ENCODE results near the gene ZBTB46. TPM values are rescaled to one million over a fixed set of nuclear protein-coding genes. Genes with fewer than 3 reads are reported as not detected.
A peak's percentile ranks its signal among the peaks of the same experiment; 100 is the strongest.

Gene ZBTB46
- total RNA-seq, 4 donors from 2014 or later, result 11.5 to 20.4 (median 12.6) TPM

DNA sequence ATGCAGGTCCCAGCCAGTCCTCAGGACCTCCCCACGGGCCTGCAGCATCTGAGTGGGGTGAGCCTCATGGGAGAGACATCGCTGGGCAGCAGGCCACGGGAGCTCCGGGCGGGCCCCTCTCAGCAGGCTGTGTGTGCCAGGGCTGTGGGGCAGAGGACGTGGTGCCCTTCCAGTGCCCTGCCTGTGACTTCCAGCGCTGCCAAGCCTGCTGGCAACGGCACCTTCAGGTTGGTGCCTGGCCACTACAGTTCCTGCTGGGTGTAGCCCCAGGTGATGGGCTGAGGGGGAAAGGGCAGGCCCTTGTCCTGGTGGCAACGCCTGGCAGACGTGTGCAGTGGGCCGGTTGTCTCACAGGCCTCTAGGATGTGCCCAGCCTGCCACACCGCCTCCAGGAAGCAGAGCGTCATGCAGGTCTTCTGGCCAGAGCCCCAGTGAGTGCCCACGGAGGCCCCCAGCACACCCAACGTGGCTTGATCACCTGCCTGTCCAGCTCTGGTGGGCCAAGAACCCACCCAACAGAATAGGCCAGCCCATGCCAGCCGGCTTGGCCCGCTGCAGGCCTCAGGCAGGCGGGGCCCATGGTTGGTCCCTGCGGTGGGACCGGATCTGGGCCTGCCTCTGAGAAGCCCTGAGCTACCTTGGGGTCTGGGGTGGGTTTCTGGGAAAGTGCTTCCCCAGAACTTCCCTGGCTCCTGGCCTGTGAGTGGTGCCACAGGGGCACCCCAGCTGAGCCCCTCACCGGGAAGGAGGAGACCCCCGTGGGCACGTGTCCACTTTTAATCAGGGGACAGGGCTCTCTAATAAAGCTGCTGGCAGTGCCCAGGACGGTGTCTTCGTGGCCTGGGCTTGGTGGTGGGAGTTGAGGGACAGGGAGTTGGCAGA is 135.4 kb downstream of the ZBTB46 start:
- Histone ChIP-seq H3K27ac (peak overlapping the region in 2 of 4 donors; percentile 43 to 46), H3K4me1 (peaks cover 0 to 73% (median 28%) of the 10 kb centered on the region in 4 donors)
- DNase-seq (ENCODE audit: low spot score in 2 of 2), result no peak

GRCh38 chr20:63694584-63695423 is 136.3 kb downstream of the ZBTB46 start:
- peaks cover 0 to 76% (median 2%) of the 10 kb centered on the region in 3 donors for H3K36me3 ChIP-seq
- 84% methylated on average over 18 to 25 of the region's 37 CpGs for WGBS, 2 donors
- H3K4me1 ChIP-seq, result peaks cover 0 to 71% (median 27%) of the 10 kb centered on the region in 4 donors
- no peak for DNase-seq (ENCODE audit: low spot score in 2 of 2)
- no peak for TF ChIP-seq POLR2A (IDR thresholded peaks at IDR 0.05)
- TF ChIP-seq CTCF (IDR thresholded peaks at IDR 0.05), result no peak
- TF ChIP-seq EP300 (IDR thresholded peaks at IDR 0.05), result no peak
- H3K27ac ChIP-seq, result no peak overlapping the region
- no peak overlapping the region for H3K4me3 ChIP-seq
- H3K27me3 ChIP-seq, result no peaks in the 10 kb centered on the region
- no peaks in the 10 kb centered on the region for H3K9me3 ChIP-seq

More for the DNA sequence above, 135.4 kb downstream of the ZBTB46 start:
- WGBS, 2 donors, result 75 to 78% methylated on average over 14 to 18 of the region's 25 CpGs
- TF ChIP-seq POLR2A (IDR thresholded peaks at IDR 0.05) (no peak), CTCF (IDR thresholded peaks at IDR 0.05) (no peak), EP300 (IDR thresholded peaks at IDR 0.05) (no peak)
- no peaks in the 10 kb centered on the region for H3K27me3 ChIP-seq
- peaks cover 0 to 72% (median 2%) of the 10 kb centered on the region in 3 donors for H3K36me3 ChIP-seq
- no peak overlapping the region for H3K4me3 ChIP-seq
- H3K9me3 ChIP-seq, result no peaks in the 10 kb centered on the region

DNA sequence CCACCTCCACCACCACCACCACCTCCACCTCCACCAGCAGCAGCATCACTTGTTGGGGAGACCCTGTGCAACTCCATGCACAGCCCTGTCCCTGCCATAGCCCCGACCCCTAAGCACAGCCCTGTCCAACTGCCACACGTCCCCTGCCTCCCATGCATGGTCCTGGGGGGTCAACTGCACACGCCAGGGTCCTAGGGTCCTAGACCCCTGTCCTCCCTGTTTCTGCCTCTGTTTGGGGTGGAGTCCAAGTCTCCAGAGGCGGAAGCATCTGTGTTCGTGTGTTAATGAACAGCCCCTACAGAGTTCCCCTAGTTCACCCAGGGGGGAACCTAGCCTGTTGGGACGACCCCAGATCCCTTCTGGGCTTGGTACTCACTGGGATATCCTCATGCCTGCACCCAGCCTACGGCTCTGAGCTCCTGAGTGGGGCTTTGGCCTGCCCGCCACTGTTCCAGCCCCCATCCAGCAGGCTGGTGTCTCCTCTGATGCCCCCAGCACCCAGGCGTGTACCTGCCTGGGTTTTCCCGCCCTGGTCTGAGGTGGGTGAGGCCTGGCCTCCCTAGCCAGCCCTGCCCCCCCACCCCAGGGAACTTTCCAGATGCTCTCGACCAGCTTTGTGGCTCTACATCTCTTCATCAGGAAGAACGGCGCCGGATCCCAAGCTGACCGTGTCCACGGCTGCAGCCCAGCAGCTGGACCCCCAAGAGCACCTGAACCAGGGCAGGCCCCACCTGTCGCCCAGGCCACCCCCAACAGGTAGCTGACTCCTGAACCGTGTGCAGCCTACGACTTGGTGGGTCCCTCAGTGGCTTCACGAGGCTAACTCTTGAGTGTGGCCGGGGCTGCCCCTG is 137.1 kb downstream of the ZBTB46 start:
- H3K36me3 ChIP-seq, result peaks cover 0 to 79% (median 2%) of the 10 kb centered on the region in 3 donors
- 89 to 97% methylated on average over 11 to 15 of the region's 21 CpGs for WGBS, 2 donors
- no peaks in the 10 kb centered on the region for H3K9me3 ChIP-seq
- no peak overlapping the region for H3K27ac ChIP-seq
- H3K27me3 ChIP-seq, result no peaks in the 10 kb centered on the region
- TF ChIP-seq POLR2A (IDR thresholded peaks at IDR 0.05) (no peak), EP300 (IDR thresholded peaks at IDR 0.05) (no peak), CTCF (IDR thresholded peaks at IDR 0.05) (no peak)
- H3K4me3 ChIP-seq, result no peak overlapping the region
- no peak for DNase-seq (ENCODE audit: low spot score in 2 of 2)
- peaks cover 0 to 67% (median 21%) of the 10 kb centered on the region in 4 donors for H3K4me1 ChIP-seq

Small RNA genes within 50 kb of the gene (small RNA-seq; reads per million reads assigned to genes)
- gene LIME1 (not detected), gene TNFRSF6B (not detected)

Other genes starting within 250 kb of the ZBTB46 start
- 10 to 100 TPM; 12.5 to 14.7 (median 13.7) TPM for gene GMEB2, start 204.2 kb downstream of the ZBTB46 start, total RNA-seq
- 10 to 100 TPM; 12.3 to 26.4 (median 15.5) TPM for gene STMN3, start 177.8 kb downstream of the ZBTB46 start, total RNA-seq
- gene RTEL1, start 173.0 kb downstream of the ZBTB46 start, total RNA-seq, result 10 to 100 TPM; 28.2 to 62.4 (median 46.7) TPM
- gene TNFRSF6B, start 134.6 kb downstream of the ZBTB46 start, total RNA-seq, result 10 to 100 TPM in 3 of 4 donors, 1 to 10 TPM in 1; 8.0 to 61.2 (median 35.9) TPM
- gene ARFRP1, start 123.3 kb downstream of the ZBTB46 start, total RNA-seq, result 10 to 100 TPM; 36.9 to 71.1 (median 50.9) TPM
- 10 to 100 TPM; 27.5 to 70.8 (median 40.9) TPM for gene ZGPAT, start 123.2 kb downstream of the ZBTB46 start, total RNA-seq
- gene LIME1, start 94.6 kb downstream of the ZBTB46 start, total RNA-seq, result 10 to 100 TPM; 11.4 to 51.9 (median 17.6) TPM
- 100 to 1,000 TPM in 1 of 4 donors, 10 to 100 TPM in 3; 71.5 to 126 (median 72.5) TPM for gene SLC2A4RG, start 91.5 kb downstream of the ZBTB46 start, total RNA-seq
- not detected for gene ABHD16B, start 30.2 kb upstream of the ZBTB46 start, total RNA-seq
- gene TPD52L2, start 34.0 kb upstream of the ZBTB46 start, total RNA-seq, result 100 to 1,000 TPM; 108 to 122 (median 115) TPM
- gene DNAJC5, start 63.9 kb upstream of the ZBTB46 start, total RNA-seq, result 10 to 100 TPM; 30.6 to 40.2 (median 32.1) TPM
- 10 to 100 TPM; 31.2 to 96.0 (median 50.0) TPM for gene UCKL1, start 125.2 kb upstream of the ZBTB46 start, total RNA-seq
- gene ZNF512B, start 138.7 kb upstream of the ZBTB46 start, total RNA-seq, result 10 to 100 TPM in 2 of 4 donors, 1 to 10 TPM in 2; 8.3 to 18.3 (median 11.7) TPM
- 1 to 10 TPM; 1.3 to 5.1 (median 2.8) TPM for gene SAMD10, start 148.4 kb upstream of the ZBTB46 start, total RNA-seq
- gene PRPF6, start 149.9 kb upstream of the ZBTB46 start, total RNA-seq, result 10 to 100 TPM; 70.5 to 77.0 (median 73.8) TPM
- gene C20orf204, start 204.9 kb upstream of the ZBTB46 start, total RNA-seq, result 10 to 100 TPM in 1 of 4 donors, 1 to 10 TPM in 3; 1.7 to 14.4 (median 4.1) TPM
- 10 to 100 TPM in 3 of 4 donors, 1 to 10 TPM in 1; 4.6 to 44.6 (median 21.4) TPM for gene SOX18, start 218.4 kb upstream of the ZBTB46 start, total RNA-seq
- gene TCEA2, start 231.9 kb upstream of the ZBTB46 start, total RNA-seq, result 10 to 100 TPM; 45.6 to 62.9 (median 59.2) TPM
- gene RGS19, start 248.3 kb upstream of the ZBTB46 start, total RNA-seq, result 10 to 100 TPM; 12.9 to 35.7 (median 20.1) TPM
- 1 to 10 TPM in 1 of 4 donors, under 1 TPM in 3; 0.21 to 1.5 (median 0.71) TPM for gene OPRL1, start 248.8 kb upstream of the ZBTB46 start, total RNA-seq

Measured in tibial nerve (tissue), 4 donors.